ENCODE data around the gene ASTN2.

GRCh38 chr9:117000834-117001233, 414.0 kb downstream of the ASTN2 start:
- no peak for TF ChIP-seq CTCF (conservative IDR thresholded peaks at IDR 0.05 in 1 of 2, IDR thresholded peaks at IDR 0.05 in 1 of 2; ENCODE audit: extremely low read depth in 1 of 2, insufficient read depth in 1 of 2, low read depth in 1 of 2, low read length in 2 of 2)
- TF ChIP-seq EZH2 (IDR thresholded peaks at IDR 0.05; ENCODE audit: borderline replicate concordance, low read length) = no peak
